Measurements from ENCODE around the gene LMNB1.

- no peak for TF ChIP-seq CTCF (IDR thresholded peaks at IDR 0.05)
- no peak for TF ChIP-seq POLR2A (IDR thresholded peaks at IDR 0.05)
Measured at GRCh38 chr5:126732716-126733115, 44.2 kb upstream of the LMNB1 start.

Data from upper lobe of left lung (tissue), 4 donors.